Measurements from ENCODE around the gene TUFM.
"Not testable (repeated sequence)": the region's sequence is repeated elsewhere in the genome, so short reads cannot be mapped to it uniquely, and the experiment has no call there.

Gene TUFM

DNA sequence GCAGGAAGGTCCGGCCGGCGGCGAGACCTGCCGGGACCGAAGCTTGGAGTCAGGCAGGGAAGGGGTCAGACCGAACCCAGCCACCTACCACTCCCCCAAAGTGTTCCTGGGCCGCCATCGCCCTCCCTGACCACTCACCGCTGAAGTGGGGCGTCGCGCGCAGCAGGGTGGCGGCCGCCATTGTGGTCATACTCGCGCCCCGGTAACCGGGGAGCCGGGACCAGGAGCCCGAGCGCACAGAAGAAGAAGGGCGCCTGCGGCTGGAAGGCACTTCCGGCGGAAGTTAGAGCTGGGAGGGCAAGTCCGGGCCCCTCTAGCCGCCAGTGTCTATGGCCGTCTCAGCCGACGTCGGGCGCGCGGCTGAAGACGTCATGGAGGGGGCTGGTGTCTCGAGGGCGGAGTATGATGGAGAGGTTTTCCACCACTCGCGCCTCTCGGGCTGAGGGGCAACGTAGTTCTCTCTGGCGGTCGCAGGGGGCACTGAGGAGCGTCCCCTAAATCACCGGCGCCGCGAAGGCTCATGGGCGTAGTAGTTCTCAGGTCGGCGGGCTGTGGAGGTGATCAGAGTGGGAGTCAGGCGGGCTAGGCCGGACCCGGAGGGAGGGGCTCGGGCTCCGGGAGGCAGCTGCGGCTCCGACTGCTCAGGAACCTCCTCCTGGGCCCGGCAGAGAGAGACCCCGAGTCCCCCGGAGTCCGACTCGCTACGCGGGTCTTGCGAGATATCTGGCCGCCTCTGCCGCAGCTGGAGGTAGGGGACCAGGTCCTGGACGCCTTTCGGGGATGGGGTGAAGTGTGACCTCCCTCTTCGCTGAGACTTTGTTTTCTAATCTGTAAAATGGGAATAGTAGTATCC, at the start of gene TUFM:
TSS of gene TUFM (minus strand) at position 269 of the 853 bp plus-strand sequence. CDS start at position 190, 79 bp downstream.
- DNase-seq (ENCODE audit: low read depth), result peak; percentile 93

DNA sequence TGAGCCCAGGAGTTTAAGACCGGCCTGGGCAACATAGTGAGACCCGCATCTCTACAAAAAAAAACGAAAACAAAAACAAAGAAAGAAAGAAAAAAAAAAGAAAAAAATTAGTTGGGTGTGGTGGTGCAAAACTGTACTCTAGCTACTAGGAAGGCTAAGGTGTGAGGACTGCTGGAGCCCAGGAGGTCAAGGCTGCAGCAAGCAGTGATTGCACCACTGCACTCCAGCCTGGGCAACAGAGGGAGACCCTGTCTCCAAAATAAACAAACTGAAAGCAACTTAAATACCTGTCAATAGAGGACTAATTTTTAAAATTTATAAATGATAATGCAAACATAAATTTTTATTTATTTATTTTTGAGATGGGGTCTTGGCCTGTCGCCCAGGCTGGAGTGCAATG, 49.5 kb upstream of the TUFM start:
- DNase-seq (ENCODE audit: low read depth), result no peak

DNA sequence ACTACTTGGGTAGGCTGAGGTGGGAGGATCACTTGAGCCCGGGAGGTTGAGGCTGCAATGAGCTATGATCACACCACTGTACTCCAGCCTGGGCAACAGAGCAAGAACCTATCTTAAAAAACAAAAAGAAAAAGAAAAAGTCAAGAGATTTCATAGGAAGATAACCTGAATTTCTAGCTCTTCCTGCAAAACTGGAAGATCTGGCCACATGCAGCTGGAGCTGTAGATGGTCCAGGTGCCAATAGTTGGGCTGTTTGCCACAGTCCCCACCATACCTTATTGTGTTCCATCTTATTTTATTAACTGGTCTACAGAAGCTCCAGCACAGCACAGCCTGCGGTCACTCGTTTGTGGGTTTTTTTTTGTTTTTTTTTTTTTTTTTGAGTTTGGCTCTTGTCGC, 47.1 kb upstream of the TUFM start:
- no peak for DNase-seq (ENCODE audit: low read depth)

DNA sequence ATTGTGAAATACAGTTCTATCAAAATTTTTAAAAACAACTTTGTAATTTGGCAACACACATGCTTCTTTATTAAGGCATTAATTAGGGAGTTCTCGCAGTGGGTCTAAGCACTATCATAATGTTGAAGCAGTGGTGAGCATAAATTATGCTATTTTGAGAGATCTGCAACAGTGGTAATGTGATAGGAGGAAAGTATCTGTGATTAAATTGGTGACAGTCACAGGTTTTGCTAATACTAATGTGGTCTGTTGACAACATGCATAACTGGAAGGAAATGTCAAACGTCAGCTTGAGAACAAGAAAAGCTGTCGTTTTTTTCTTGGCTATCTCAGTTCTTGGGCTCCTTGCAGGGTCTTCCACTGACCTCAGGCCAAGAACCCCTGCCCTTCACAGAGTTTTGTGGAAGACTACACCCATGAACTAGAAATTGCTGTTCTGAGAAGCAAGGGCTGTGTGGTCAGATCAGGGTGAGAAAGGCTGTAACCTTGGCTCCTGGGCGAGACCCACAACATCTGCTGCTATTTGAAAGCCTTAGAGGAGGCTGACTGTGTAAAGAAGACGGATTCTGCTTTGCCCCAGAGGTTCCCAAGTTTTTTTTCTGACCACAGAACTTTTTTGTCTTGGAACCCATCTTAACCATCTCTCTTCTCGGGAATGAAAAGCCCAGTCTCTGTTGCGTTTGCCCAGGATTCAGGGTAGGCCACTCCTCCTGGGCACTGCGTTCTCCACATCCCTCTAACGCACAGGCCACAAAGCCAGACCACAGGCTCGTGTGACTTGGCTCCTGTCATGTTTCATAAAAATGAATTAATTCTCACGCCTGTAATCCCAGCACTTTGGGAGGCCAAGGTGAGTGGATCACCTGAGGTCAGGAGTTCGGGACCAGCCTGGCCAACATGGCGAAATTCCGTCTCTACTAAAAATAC, 46.1 kb upstream of the TUFM start:
- no peak for DNase-seq (ENCODE audit: low read depth)

DNA sequence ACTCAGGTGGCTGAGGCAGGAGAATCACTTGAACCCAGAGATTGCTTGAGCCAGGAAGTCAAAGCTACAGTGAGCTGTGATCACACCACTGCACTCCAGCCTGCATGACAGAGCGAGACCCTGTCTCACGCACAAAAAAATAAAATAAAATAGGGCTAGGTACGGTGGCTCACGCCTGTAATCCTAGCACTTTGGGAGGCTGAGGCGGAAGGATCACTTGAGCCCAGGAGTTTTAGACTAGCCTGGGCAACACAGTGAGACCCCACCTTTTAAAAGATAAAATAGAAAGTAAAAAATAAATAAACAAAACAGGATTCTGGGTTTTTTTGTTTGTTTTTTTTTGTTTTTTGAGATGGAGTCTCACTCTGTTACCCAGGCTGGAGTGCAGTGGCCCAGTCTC, 44.2 kb upstream of the TUFM start:
- DNase-seq (ENCODE audit: low read depth), result not testable (repeated sequence)

DNA sequence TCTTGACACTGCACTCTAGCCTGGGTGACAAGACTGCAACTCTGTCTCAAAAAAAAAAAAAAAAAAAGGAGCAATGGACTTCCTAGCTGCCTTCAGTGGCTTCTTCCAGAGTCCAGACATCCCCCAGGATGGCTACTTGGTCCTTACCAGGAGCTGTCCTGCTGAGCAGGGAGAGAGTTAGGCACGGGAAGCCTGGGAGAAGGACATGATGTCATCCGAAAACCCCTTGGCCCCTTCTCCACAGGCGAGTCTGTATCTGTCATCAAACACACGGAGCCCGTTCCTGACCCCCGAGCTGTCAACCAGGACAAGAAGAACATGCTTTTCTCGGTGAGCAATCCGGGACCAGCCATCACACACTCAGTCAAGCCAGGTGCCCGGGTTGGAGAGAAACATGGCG, 40.8 kb upstream of the TUFM start:
- no peak for DNase-seq (ENCODE audit: low read depth)

DNA sequence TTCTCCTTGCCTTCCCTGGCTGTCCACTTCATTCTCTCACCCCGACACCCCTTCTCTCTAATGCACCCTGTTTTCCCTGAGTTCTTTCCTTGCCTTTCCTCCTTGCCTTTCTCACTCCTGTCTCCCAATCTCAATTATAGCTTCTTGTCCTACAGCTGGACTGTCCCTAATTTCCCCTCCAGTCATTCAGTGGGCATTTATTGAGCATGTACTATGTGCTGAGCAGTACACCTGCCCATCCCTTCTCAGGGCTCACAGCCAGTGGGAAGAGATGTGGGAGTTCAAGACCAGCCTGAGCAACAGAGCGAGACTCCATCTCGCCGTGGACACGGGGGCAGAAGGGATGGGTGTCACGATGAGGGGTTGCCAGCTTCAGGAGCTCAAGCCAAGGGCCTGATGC, 37.9 kb upstream of the TUFM start:
- DNase-seq (ENCODE audit: low read depth), result no peak

DNA sequence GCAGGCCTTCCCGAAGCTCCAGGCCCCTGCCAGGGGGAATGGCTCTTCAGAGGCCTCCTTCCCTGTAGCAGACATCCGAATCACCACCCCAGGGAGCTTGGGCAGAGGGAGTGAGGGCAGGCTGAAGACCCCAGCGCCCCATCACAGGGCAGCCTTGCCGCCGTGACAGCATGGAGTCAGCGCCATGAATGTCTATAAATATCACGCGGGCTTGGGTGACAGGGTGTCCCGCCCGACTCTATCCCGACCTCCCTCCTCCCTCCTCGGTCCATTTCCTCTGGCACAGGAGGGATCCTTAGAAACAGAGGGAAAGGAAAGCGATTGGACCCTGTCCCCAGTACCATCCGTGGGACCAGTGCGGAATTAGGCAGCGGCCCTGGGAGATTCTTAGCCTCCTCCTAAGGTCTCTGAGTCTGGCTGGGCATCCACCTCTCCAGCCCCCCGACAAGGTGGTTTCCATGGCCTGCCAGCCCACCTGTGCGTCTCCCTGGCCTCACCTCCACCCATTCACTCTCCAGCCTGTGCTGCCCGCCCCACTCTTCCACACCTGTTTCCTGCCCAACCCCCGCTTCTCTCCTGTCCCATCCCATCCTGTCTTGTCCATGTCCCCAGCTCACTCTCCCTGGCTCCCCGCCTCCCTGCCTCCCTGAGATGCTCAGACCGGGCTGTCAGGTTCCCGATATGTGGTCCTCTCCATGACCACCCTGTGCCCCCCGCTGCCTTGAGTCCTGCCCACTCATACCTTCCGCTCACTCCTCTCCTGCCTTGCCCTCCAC, 37.3 kb upstream of the TUFM start:
- no peak for DNase-seq (ENCODE audit: low read depth)

DNA sequence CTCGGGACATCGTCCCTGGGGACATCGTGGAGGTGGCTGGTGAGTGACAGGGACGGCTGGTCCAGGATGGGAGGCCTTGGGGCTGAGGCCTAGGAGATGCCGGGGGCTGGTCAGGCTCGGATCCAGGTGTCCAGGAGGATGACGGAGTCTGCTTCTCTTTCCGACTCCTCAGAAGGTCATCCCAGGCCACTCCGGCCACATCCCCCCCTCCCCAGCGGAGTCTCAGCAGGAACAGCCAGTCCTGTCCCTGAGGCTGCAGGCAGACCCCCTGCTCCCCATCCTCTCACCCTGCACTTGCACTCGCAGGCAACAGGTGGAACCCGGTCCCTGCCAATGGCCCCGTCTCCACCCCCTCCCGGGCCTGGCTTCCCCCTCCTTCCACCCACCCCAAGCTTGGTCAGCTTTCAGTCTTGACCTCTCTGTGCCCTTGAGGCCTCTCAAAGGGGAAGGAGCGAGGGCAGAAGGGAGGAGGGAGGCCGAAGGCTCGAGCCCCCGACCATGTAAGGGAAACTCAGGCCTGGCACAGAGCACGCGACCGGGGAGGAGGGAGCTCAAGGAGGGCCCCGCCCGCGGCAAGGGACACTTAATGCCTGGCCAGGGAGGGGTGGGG, 36.5 kb upstream of the TUFM start:
- DNase-seq (ENCODE audit: low read depth), result no peak

DNA sequence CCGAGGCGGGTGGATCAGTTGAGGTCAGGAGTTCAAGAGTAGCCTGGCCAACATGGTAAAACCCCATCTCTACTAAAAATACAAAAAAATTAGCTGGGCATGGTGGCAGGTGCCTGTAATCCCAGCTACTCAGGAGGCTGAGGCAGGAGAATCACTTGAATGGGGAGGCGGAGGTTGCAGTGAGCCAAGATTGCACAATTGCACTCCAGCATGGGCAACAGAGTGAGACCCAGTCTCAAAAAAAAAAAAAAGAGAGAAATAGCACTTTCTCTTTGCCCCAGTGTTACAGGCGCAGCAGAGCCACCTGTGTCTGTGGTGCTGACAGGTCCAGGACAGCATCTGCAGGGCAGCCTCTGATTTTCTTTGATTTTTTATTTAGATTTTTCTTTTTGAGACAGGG, 35.4 kb upstream of the TUFM start:
- not testable (repeated sequence) for DNase-seq (ENCODE audit: low read depth)

DNA sequence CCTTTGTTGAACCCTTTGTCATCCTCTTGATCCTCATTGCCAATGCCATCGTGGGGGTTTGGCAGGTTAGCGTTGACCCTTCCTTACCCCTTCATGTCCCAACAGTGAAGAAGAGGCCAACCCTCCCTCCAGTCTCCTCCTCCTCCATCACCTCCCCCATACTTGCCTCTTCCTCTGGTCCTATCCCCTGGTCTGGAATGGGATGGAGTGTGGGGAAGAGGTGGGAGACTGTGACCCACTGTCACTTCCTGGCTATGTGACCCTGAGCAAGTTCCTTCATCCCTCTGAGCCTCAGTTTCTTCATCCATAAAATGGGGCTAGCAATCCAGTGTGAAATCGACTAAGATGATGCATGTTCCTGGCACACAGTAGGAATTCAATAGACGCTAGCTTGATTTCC, 34.8 kb upstream of the TUFM start:
- DNase-seq (ENCODE audit: low read depth), result no peak

DNA sequence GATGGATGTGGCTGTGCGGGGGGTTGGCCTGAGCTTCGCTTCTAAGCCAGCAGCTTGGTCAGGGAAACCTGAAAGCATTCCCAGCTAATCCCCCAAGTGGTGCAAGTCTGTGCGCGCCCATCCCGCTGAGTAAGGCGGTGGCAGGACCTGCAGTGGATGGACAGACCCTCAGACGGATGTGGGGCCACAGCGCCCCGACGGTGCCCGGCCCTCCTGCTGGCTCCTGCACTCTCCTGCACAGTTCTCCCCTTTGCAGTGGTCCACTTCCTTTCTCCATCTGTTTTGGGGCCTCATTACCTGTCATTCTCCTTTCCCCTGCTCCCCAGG, 34.4 kb upstream of the TUFM start:
- no peak for DNase-seq (ENCODE audit: low read depth)

DNA sequence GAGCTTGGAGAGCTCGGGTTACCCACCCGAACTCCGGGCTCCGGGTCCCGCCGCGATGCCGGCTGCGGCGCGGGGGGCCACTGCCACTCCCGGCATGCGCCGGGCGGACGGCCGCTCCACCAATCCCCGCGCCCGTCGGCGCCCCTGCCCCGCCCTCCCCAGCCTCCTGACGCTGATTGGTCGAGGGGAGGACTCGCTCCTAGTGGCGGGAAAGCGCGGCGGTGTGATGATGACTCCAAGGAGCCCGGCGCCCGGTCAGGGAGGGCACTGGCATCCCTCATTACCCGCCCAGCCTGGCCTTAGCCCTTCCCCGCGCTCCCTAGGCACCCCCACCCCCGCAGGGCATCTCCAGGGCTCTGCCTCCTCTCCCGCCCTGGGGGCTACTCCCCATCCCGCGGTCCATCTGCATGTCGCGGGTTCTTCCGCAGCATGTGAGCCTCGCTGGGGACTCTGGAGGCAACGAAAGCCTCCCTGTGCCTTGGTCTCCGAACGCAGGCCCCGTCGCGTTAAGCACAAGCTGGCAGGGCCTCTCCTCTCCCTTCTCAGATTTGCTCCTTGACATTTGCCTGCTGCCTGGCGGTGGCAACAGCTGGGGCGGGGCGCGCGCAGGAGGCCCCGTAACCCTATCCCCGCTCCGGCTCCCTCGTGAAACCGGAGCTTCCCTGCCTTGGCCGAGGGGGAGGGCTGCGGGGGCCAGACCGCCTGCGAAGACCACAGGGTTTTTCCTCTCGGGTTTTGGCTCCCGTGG, 33.9 kb upstream of the TUFM start:
- peak; percentile 87 for DNase-seq (ENCODE audit: low read depth)

DNA sequence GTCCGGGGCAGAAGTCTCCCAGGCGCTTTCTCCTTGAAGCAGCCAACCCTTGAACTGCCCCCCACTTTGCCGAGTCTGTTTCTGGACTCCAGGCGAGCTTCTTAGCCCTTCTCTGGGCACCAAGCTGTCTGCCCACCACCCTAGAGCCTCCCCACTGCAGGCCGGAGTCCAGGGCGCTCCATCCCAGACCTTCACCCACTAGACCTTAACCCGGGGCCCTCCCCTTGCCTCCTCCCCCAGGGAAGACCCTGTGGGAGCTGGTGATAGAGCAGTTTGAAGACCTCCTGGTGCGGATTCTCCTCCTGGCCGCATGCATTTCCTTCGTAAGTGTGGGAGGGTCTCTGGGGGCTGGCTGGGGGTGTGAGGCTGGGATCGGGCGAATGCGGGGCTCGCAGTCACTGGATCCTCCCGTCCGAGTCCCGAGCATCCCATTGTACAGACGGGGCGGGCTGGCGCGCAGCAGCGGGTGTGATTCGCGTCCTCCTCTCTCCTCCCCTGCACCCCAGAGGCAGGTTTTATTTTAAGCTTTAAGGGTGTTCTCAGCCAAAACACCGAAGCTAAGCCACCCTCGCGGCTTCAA, 33.2 kb upstream of the TUFM start:
- no peak for DNase-seq (ENCODE audit: low read depth)

DNA sequence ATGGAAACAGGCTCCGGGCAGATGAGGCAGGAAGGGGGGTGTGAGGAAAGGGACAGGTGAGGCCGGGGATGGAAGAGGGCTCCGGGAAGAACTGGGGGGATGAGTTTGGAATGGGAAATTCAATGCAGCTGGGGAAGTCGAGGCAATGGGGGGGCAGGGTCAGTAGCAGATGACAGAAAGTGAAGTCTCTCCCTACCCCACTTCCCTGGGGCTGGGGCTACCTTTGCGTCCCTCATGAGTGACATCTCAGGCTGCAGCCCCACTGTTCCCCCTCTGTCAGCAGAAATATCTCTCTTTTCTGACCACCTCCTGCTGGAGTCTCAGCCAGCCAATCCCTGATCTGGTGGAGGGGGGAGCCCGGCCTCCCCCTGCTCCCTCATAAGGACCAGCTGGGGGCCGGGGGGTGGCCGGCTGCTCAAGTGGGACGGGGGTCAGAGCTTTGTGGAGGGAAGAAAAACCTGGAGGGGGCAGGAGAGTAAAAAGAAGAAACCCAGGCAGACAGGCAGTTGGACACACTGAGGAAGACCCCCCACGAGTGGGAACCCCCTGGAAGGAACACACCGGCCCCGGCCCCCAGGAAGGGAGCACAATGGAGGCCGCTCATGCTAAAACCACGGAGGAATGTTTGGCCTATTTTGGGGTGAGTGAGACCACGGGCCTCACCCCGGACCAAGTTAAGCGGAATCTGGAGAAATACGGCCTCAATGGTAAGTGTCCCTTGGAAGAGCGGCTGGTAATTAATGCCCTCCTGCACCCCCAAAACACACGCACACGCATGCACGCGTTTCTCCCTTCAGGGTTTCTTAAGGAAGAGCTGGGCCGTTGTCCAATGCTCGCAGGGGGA, 32.2 kb upstream of the TUFM start, which contains the start of gene ATP2A1:
TSS of gene ATP2A1 (plus strand) at position 406 of the 844 bp plus-strand sequence. CDS start at position 590, 184 bp downstream.
- DNase-seq (ENCODE audit: low read depth), result no peak

DNA sequence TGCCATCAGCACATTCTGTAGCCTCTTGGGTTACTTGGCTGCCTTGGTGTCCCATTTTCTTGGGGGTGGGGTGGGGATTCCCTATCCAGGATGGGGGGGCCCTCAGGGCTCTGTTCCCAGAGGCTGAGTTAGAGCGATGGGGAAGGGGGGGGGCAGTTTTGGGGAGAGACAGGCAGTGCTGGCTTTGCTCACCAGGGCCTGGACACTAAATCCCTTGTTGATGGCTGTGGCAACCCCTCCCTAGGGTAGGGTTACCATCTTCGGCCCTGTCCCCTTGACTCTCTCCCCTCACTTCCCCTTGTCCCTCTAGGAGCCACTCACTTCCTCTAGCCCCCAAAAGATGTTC, 31.5 kb upstream of the TUFM start:
- no peak for DNase-seq (ENCODE audit: low read depth)

DNA sequence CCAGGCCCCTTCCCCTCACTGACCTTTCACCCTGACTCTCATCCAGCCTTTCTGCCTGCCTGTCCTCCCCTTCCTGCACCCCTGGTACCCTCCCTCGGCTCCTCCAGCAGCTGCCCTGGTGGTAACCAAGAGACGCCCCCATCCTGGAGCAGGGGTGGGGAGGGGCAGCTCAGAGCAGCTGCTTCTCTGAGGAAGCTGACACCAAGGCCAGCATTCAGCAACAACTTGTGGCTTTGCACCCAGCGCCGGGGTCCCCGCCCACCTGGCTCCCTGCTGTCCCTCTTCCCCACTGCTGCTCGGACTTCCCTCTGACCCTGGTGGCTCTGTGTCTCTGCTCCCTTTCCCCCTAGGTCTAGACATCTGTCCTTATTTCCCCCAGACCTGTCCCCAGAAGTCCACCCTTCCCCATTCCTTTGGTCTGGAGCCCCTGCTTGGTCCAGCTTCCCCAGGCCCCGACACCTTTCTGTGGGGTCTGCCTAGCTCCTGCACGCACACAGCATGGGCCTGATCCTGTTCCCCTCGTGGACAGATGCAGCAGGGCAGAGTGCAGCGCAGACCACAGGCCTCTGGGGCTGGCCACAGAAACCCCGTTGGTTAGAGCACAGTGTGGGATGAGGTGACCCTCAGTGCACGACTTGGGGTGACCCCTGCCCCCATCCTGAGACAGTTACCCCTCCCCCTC, 31.0 kb upstream of the TUFM start:
- DNase-seq (ENCODE audit: low read depth), result no peak

DNA sequence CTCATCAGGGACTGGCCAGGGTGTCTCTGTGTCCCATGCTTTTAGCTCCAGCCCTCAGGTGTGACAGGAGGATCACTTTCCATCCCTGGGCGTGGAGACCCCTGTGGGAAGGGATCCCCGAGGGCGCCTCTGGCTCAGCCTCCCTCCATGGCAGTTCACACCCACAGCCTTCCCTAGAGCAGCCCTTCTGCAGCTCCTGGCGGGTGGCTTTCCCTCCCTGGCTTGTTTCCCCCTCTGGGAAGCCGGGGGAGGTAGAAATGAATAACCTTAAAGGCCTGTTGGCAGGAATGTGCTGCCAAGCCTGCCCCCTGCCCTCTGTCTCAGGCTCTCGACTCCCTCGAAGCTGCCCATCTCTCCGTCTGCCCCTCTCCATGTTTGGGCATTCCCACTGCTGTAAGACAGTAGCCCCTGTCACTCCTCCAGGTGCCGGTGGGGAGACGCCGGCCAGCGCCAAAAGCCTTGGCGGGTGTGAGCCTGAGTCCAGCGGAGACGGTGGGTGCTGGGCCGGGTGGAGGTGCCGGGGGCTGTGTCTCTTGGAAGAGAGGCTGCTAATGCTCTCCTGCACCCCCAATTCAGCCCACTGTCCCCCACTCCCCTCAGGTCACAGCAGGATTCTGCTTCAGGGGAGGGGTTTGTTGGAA, 30.0 kb upstream of the TUFM start:
- no peak for DNase-seq (ENCODE audit: low read depth)
